DMS114 treated with DMSO at 0.1 percent for 48 hours (cell line): ENCODE data around the gene MED17.

ENCODE experiments used
- DNase-seq: peaks from one replicate; lab custom pipeline; 2025; ENCODE audit not compliant: unreplicated experiment; lab: John Stamatoyannopoulos, UW

Gene MED17

GRCh38 chr11:93814966-93815633, 31.0 kb downstream of the MED17 start:
- DNase-seq, result no peak

GRCh38 chr11:93817426-93818348, 33.6 kb downstream of the MED17 start:
- DNase-seq, result no peak

- DNase-seq, result no peak
These were observed 36.0 kb downstream of the MED17 start for GRCh38 chr11:93819966-93820695.

- no peak for DNase-seq
These were observed 36.8 kb downstream of the MED17 start for GRCh38 chr11:93820847-93821246.

GRCh38 chr11:93821617-93822016, 37.5 kb downstream of the MED17 start:
- DNase-seq, result no peak

- no peak for DNase-seq
These were observed 38.3 kb downstream of the MED17 start for GRCh38 chr11:93822359-93822758.

- no peak for DNase-seq
These were observed 39.1 kb downstream of the MED17 start for GRCh38 chr11:93823210-93823609.

- no peak for DNase-seq
These were observed 43.3 kb downstream of the MED17 start for GRCh38 chr11:93827363-93827762.

GRCh38 chr11:93829598-93829997, 45.5 kb downstream of the MED17 start:
- DNase-seq, result no peak

GRCh38 chr11:93831343-93832127, 47.5 kb downstream of the MED17 start:
- no peak for DNase-seq

- DNase-seq, result no peak
These were observed 48.7 kb downstream of the MED17 start for GRCh38 chr11:93832780-93833179.

GRCh38 chr11:93838967-93839366, 54.9 kb downstream of the MED17 start:
- DNase-seq, result no peak

GRCh38 chr11:93840180-93840579, 56.1 kb downstream of the MED17 start:
- DNase-seq, result no peak

GRCh38 chr11:93840981-93841380, 56.9 kb downstream of the MED17 start:
- DNase-seq, result no peak

- DNase-seq, result no peak
These were observed 57.4 kb downstream of the MED17 start for GRCh38 chr11:93841446-93841845.

GRCh38 chr11:93842034-93842433, 58.0 kb downstream of the MED17 start:
- DNase-seq, result no peak

GRCh38 chr11:93842461-93842860, 58.4 kb downstream of the MED17 start:
- DNase-seq, result no peak

- no peak for DNase-seq
These were observed 59.8 kb downstream of the MED17 start for GRCh38 chr11:93843906-93844305.

GRCh38 chr11:93844568-93844967, 60.5 kb downstream of the MED17 start:
- no peak for DNase-seq

- DNase-seq, result no peak
These were observed 61.4 kb downstream of the MED17 start for GRCh38 chr11:93845181-93846092.
